Measurements from ENCODE around the gene MCM8.

GRCh38 chr20:5967469-5967868 is 17.0 kb downstream of the MCM8 start:
- TF ChIP-seq, protein P1, sequence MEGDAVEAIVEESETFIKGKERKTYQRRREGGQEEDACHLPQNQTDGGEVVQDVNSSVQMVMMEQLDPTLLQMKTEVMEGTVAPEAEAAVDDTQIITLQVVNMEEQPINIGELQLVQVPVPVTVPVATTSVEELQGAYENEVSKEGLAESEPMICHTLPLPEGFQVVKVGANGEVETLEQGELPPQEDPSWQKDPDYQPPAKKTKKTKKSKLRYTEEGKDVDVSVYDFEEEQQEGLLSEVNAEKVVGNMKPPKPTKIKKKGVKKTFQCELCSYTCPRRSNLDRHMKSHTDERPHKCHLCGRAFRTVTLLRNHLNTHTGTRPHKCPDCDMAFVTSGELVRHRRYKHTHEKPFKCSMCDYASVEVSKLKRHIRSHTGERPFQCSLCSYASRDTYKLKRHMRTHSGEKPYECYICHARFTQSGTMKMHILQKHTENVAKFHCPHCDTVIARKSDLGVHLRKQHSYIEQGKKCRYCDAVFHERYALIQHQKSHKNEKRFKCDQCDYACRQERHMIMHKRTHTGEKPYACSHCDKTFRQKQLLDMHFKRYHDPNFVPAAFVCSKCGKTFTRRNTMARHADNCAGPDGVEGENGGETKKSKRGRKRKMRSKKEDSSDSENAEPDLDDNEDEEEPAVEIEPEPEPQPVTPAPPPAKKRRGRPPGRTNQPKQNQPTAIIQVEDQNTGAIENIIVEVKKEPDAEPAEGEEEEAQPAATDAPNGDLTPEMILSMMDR (IDR thresholded peaks at IDR 0.05) = no peak
- no peak for TF ChIP-seq POLR2AphosphoS5 (IDR thresholded peaks at IDR 0.05)

All from gastroesophageal sphincter (tissue), 3 donors.